Dermis microvascular lymphatic vessel endothelial cell (primary cell): ENCODE data around the gene SHB. TPM values are rescaled to one million over a fixed set of nuclear protein-coding genes. Genes with fewer than 3 reads are reported as not detected.
A peak's percentile ranks its signal among the peaks of the same experiment; 100 is the strongest.
"Not testable (repeated sequence)": the region's sequence is repeated elsewhere in the genome, so short reads cannot be mapped to it uniquely, and the experiment has no call there.

Experiments
- DNase-seq, 2 donors: peaks; one replicate each; pipeline versions ENCODE4 v3.0.0 to v3.0.0-alpha.2; 2010; ENCODE audit warnings: low read depth in 2 of 2
- total RNA-seq: library from RNA; depleted of rRNA; stranded (reverse); fragments of >200 nt; gene quantifications from 2 replicates; pipeline ENCODE4 v1.2.1, GENCODE V29; 2014

Gene SHB
- total RNA-seq, 1 donor from 2014 or later: 14.1 TPM

GRCh38 chr9:37919956-37920335 lies 149.1 kb downstream of the SHB start:
- no peak for DNase-seq

GRCh38 chr9:37919246-37919955 lies 149.6 kb downstream of the SHB start:
- DNase-seq: no peak

GRCh38 chr9:37918665-37919170 lies 150.3 kb downstream of the SHB start:
- DNase-seq: no peak

- peak in 1 of 2 donors; percentile 42 for DNase-seq
Measured at GRCh38 chr9:37917801-37918664, 151.0 kb downstream of the SHB start.

GRCh38 chr9:37917313-37917731 lies 151.7 kb downstream of the SHB start:
- DNase-seq: no peak

GRCh38 chr9:37916471-37917312 lies 152.3 kb downstream of the SHB start:
- peak; percentile 63 to 85 for DNase-seq

- DNase-seq: no peak
Measured at GRCh38 chr9:37915911-37916470, 153.0 kb downstream of the SHB start.

GRCh38 chr9:37914701-37915358 lies 154.2 kb downstream of the SHB start:
- DNase-seq: no peak

GRCh38 chr9:37914154-37914551 lies 154.9 kb downstream of the SHB start:
- DNase-seq: no peak

GRCh38 chr9:37913480-37914153 lies 155.4 kb downstream of the SHB start:
- DNase-seq: peak; percentile 75 to 77

GRCh38 chr9:37911271-37911681 lies 157.8 kb downstream of the SHB start:
- DNase-seq: peak in 1 of 2 donors; percentile 36

GRCh38 chr9:37910271-37910670 lies 158.8 kb downstream of the SHB start:
- no peak for DNase-seq

- not testable (repeated sequence) for DNase-seq
Measured at GRCh38 chr9:37909836-37910235, 159.2 kb downstream of the SHB start.

- DNase-seq: no peak
Measured at GRCh38 chr9:37909326-37909725, 159.7 kb downstream of the SHB start.

GRCh38 chr9:37908698-37909186 lies 160.3 kb downstream of the SHB start:
- no peak for DNase-seq

- no peak for DNase-seq
Measured at GRCh38 chr9:37908283-37908682, 160.7 kb downstream of the SHB start.

GRCh38 chr9:37906312-37907239 lies 162.5 kb downstream of the SHB start:
- no peak for DNase-seq

GRCh38 chr9:37905776-37906175 lies 163.3 kb downstream of the SHB start:
- DNase-seq: no peak

- DNase-seq: no peak
Measured at GRCh38 chr9:37905131-37905505, 163.9 kb downstream of the SHB start.
